H1 (cell line): Measurements from ENCODE around the gene RSU1. TPM values are rescaled to one million over a fixed set of nuclear protein-coding genes. Genes with fewer than 3 reads are reported as not detected.

ENCODE experiments used
- CTCF ChIA-PET: fragments of 300-600 bp; sonication (Branson Sonifier 250); formaldehyde crosslinking; loops from one replicate; lab custom pipeline; 2021; ENCODE audit not compliant: partially characterized antibody; lab: Charles Lee
- POLR2A ChIA-PET: fragments of 300-600 bp; sonication (Branson Sonifier 250); formaldehyde crosslinking; loops from one replicate; lab custom pipeline; 2021; ENCODE audit warnings: inconsistent platforms; ENCODE audit not compliant: partially characterized antibody; lab: Charles Lee
- DNase-seq, 2 experiments: peaks; one replicate each; pipeline versions ENCODE4 v3.0.0 to v3.0.0-alpha.2; 2010 to 2022; ENCODE audit warnings: low spot score in 2 of 2, low read depth in 1 of 2, mixed read lengths in 1 of 2
- FAIRE-seq: peaks from 2 replicates; lab custom pipeline; 2011; peaks lifted over from hg19 to GRCh38; lab: Jason Lieb, UNC
- H2AFZ ChIP-seq: 2 replicates; pipeline ENCODE4 v1.8.1; 2012; ENCODE audit warnings: low read length, inconsistent platforms
- H2AK5ac ChIP-seq: 2 replicates; pipeline ENCODE4 v1.6.1; 2013; ENCODE audit warnings: low read depth, low read length
- H2BK120ac ChIP-seq: replicated peaks from 2 replicates; pipeline ENCODE3; 2013; ENCODE audit warnings: low read depth, low read length, inconsistent platforms
- H2BK12ac ChIP-seq: 2 replicates; pipeline ENCODE4 v1.6.1; 2013; ENCODE audit warnings: low read depth, low read length
- H2BK15ac ChIP-seq: 2 replicates; pipeline ENCODE4 v1.6.1; 2013; ENCODE audit warnings: low read length
- H2BK20ac ChIP-seq: 2 replicates; pipeline ENCODE4 v1.6.1; 2013; ENCODE audit warnings: low read length
- H2BK5ac ChIP-seq: 2 replicates; pipeline ENCODE4 v1.6.1; 2013; ENCODE audit warnings: low read depth, low read length
- H3K14ac ChIP-seq: 2 replicates; pipeline ENCODE4 v1.6.1; 2013; ENCODE audit warnings: inconsistent platforms; ENCODE audit not compliant: insufficient read length
- H3K18ac ChIP-seq: 2 replicates; pipeline ENCODE4 v1.6.1; 2013; ENCODE audit warnings: low read length; ENCODE audit errors: extremely low read depth
- H3K23ac ChIP-seq: 2 replicates; pipeline ENCODE4 v1.6.1; 2013; ENCODE audit warnings: inconsistent platforms; ENCODE audit not compliant: insufficient read length
- H3K23me2 ChIP-seq: 2 replicates; pipeline ENCODE4 v1.6.1; 2013; ENCODE audit warnings: low read depth, low read length
- H3K27ac ChIP-seq: 2 replicates; pipeline ENCODE4 v1.6.1; 2011; ENCODE audit warnings: low read depth, low read length, inconsistent platforms
- H3K27me3 ChIP-seq, 4 experiments: replicated peaks in 1 of 4; 1 replicate in 1 of 4; 2 replicates in 3 of 4; pipeline versions ENCODE4 v1.6.1 to v1.8.1; 2011 to 2013; ENCODE audit warnings: low read length in 3 of 4, mild to moderate bottlenecking in 3 of 4, inconsistent platforms in 2 of 4, mixed read lengths in 2 of 4, moderate library complexity in 1 of 4; ENCODE audit not compliant: control insufficient read depth in 3 of 4, insufficient read depth in 3 of 4; ENCODE audit errors: extremely low read depth in 1 of 4
- H3K36me3 ChIP-seq, 4 experiments: 2 replicates each; pipeline versions ENCODE4 v1.6.1 to v1.8.1; 2011 to 2013; ENCODE audit warnings: mild to moderate bottlenecking in 4 of 4, low read length in 3 of 4, moderate library complexity in 2 of 4, control low read depth in 1 of 4, inconsistent platforms in 1 of 4; ENCODE audit not compliant: insufficient read depth in 4 of 4, control insufficient read depth in 2 of 4
- H3K4ac ChIP-seq: replicated peaks from 2 replicates; pipeline ENCODE3; 2013; ENCODE audit warnings: low read length, low read depth, mixed read lengths, inconsistent platforms; ENCODE audit not compliant: insufficient read length
- H3K4me1 ChIP-seq, 4 experiments: replicated peaks in 1 of 4; 1 replicate in 1 of 4; 2 replicates in 3 of 4; pipeline versions ENCODE4 v1.6.1 to v1.8.1; 2011 to 2013; ENCODE audit warnings: low read length in 3 of 4, inconsistent platforms in 2 of 4, mixed read lengths in 1 of 4; ENCODE audit not compliant: insufficient read depth in 4 of 4, control insufficient read depth in 3 of 4
- H3K4me2 ChIP-seq, 2 experiments: 2 replicates each; pipeline versions ENCODE4 v1.6.1 to v1.8.1; 2011 to 2013; ENCODE audit warnings: low read depth in 2 of 2, low read length in 2 of 2, control low read depth in 1 of 2, inconsistent platforms in 1 of 2, mild to moderate bottlenecking in 1 of 2; ENCODE audit not compliant: insufficient read depth in 1 of 2
- H3K4me3 ChIP-seq, 4 experiments: fragments of 200-600, 300-600 bp in 1 of 4; sonication (generic), shearing (Covaris generic), sonication (Bioruptor Twin) in 1 of 4; 2 replicates each; pipeline versions ENCODE4 v1.5.1 to v1.8.1; 2011 to 2016; ENCODE audit warnings: low read length in 4 of 4, low read depth in 3 of 4, control low read depth in 2 of 4, inconsistent platforms in 2 of 4, mild to moderate bottlenecking in 2 of 4, mixed read lengths in 1 of 4, moderate library complexity in 1 of 4; ENCODE audit not compliant: insufficient read depth in 2 of 4; ENCODE audit errors: extremely low read depth in 1 of 4
- H3K56ac ChIP-seq: replicated peaks from 2 replicates; pipeline ENCODE3; 2013; ENCODE audit warnings: low read depth, mild to moderate bottlenecking, mixed read lengths, low read length, inconsistent platforms; ENCODE audit not compliant: insufficient read length
- H3K79me1 ChIP-seq: 2 replicates; pipeline ENCODE4 v1.6.1; 2013; ENCODE audit warnings: low read depth, low read length, control low read depth
- H3K79me2 ChIP-seq, 2 experiments: 2 replicates each; pipeline versions ENCODE4 v1.6.1 to v1.8.1; 2012 to 2013; ENCODE audit warnings: low read length in 2 of 2, mild to moderate bottlenecking in 2 of 2, inconsistent platforms in 1 of 2; ENCODE audit not compliant: insufficient read depth in 2 of 2, control insufficient read depth in 1 of 2
- H3K9ac ChIP-seq, 4 experiments: replicated peaks in 1 of 4; 1 replicate in 1 of 4; 2 replicates in 3 of 4; pipeline versions ENCODE4 v1.6.1 to v1.8.1; 2011 to 2013; ENCODE audit warnings: low read depth in 3 of 4, low read length in 3 of 4, control low read depth in 2 of 4, mild to moderate bottlenecking in 2 of 4, moderate library complexity in 2 of 4, inconsistent platforms in 1 of 4; ENCODE audit errors: extremely low read depth in 1 of 4
- H3K9me3 ChIP-seq, 2 experiments: 2 replicates each; pipeline versions ENCODE4 v1.6.1 to v1.8.1; 2012 to 2013; ENCODE audit warnings: mild to moderate bottlenecking in 2 of 2, moderate library complexity in 2 of 2, control low read depth in 1 of 2, inconsistent platforms in 1 of 2, low read depth in 1 of 2, low read length in 1 of 2, mixed read lengths in 1 of 2; ENCODE audit not compliant: insufficient read depth in 2 of 2
- H4K20me1 ChIP-seq, 2 experiments: replicated peaks in 1 of 2; 2 replicates each; pipeline versions ENCODE3 to v1.8.1; 2011 to 2013; ENCODE audit warnings: inconsistent platforms in 2 of 2, low read length in 2 of 2, mild to moderate bottlenecking in 1 of 2; ENCODE audit not compliant: insufficient read depth in 2 of 2, control insufficient read depth in 1 of 2
- H4K5ac ChIP-seq: 2 replicates; pipeline ENCODE4 v1.6.1; 2013; ENCODE audit warnings: low read length, low read depth, mixed read lengths, inconsistent platforms; ENCODE audit not compliant: insufficient read length
- H4K8ac ChIP-seq: 2 replicates; pipeline ENCODE4 v1.8.0; 2013; ENCODE audit warnings: mild to moderate bottlenecking, moderate library complexity, low read length, inconsistent platforms; ENCODE audit not compliant: insufficient read depth; ENCODE audit errors: extremely low read depth
- H4K91ac ChIP-seq: replicated peaks from 2 replicates; pipeline ENCODE3; 2013; ENCODE audit warnings: low read length, mixed read lengths, inconsistent platforms; ENCODE audit not compliant: insufficient read length
- ASH2L ChIP-seq: fragments of 200-600, 300-600 bp; sonication (generic); IDR thresholded peaks from one replicate; pipeline ENCODE4 v1.7.1; 2017; ENCODE audit warnings: low read length
- PHF8 ChIP-seq: fragments of 200-600 bp; sonication (generic); conservative IDR thresholded peaks from 2 replicates; pipeline ENCODE4 v1.7.1; 2012; ENCODE audit warnings: low read depth, mild to moderate bottlenecking, inconsistent platforms, low read length, moderate library complexity
- RNF2 ChIP-seq: fragments of 200-900, 300-1000 bp; sonication (generic); IDR thresholded peaks from 2 replicates; pipeline ENCODE4 v1.7.1; 2016; ENCODE audit warnings: borderline replicate concordance, low read depth, mild to moderate bottlenecking, antibody characterized with exemption, low read length; ENCODE audit not compliant: poor library complexity, severe bottlenecking; ENCODE audit errors: missing control alignments
- whole genome bisulfite sequencing, 2 experiments: shearing (Covaris generic) in 1 of 2; methylation state at CpG; one replicate each; pipeline versions ENCODE4 v1.1.6 to v1.1.7; 2013 to 2015; ENCODE audit warnings: low lambda C conversion rate in 2 of 2, mixed read lengths in 2 of 2, inconsistent platforms in 1 of 2, low coverage in 1 of 2, missing lambda C conversion rate in 1 of 2; ENCODE audit not compliant: insufficient replicate concordance in 2 of 2, insufficient coverage in 1 of 2, insufficient read length in 1 of 2; ENCODE audit errors: extremely low coverage in 1 of 2, missing lambda C conversion rate in 1 of 2; 5-methylcytosine and 5-hydroxymethylcytosine counted together
- polyA plus RNA-seq, 7 experiments: library from polyadenylated mRNA; depleted of rRNA in 3 of 7; stranded (reverse) in 5 of 7; unstranded in 2 of 7; fragments of >200 nt in 5 of 7; fragments of 200-250 nt in 2 of 7; gene quantifications; 1 replicate in 5 of 7; 2 replicates in 1 of 7; 4 replicates in 1 of 7; pipeline versions ENCODE4 v1.2.1 to v1.2.3, GENCODE V29; 2011 to 2013; ENCODE audit warnings: missing spikeins in 2 of 7, mixed read lengths in 2 of 7
- total RNA-seq: library from RNA; stranded (reverse); fragmentation: NEBNext Ultra II Directional; extraction: Animal tissue kit (Norgen Biotek cat#: 25700); gene quantifications from 2 replicates; pipeline ENCODE4 v1.2.1, GENCODE V29; 2021

The RSU1 gene
- total and polyA plus RNA-seq, 2 of the 8 experiments (the other 6 are each of a cell fraction or from before 2014, with no cell fraction given) = 50.0 to 68.2 TPM

- H2AK5ac ChIP-seq = no peak overlapping the region
- no peaks in the 10 kb centered on the region for H3K79me2 ChIP-seq
- H3K56ac ChIP-seq = no peak overlapping the region
- H2BK15ac ChIP-seq = no peak overlapping the region
- no peak overlapping the region for H3K4me2 ChIP-seq
- H4K20me1 ChIP-seq = no peaks in the 10 kb centered on the region
- TF ChIP-seq RNF2 (no peak), ASH2L (no peak), PHF8 (no peak)
- TF ChIP-seq, all 59 proteins: peak for 0
- Histone ChIP-seq H4K91ac (no peak overlapping the region), H2BK5ac (no peak overlapping the region), H3K23me2 (no peaks in the 10 kb centered on the region), H3K4me3 (no peak overlapping the region), H3K4me1 (no peaks in the 10 kb centered on the region), H3K23ac (no peak overlapping the region), H3K27me3 (no peaks in the 10 kb centered on the region), H3K9ac (no peak overlapping the region), H4K8ac (no peak overlapping the region), H3K36me3 (no peaks in the 10 kb centered on the region), H2BK12ac (no peak overlapping the region), H4K5ac (no peak overlapping the region), H3K27ac (no peak overlapping the region), H3K4ac (no peak overlapping the region), H3K18ac (no peak overlapping the region), H3K79me1 (no peaks in the 10 kb centered on the region), H3K9me3 (no peaks in the 10 kb centered on the region), H2BK20ac (no peak overlapping the region), H3K14ac (no peak overlapping the region), H2AFZ (no peak overlapping the region), H2BK120ac (no peak overlapping the region)
- FAIRE-seq = no peak
- POLR2A ChIA-PET = no interaction called here
- WGBS, 2 experiments = 93% methylated on average over 6 of the region's 6 CpGs; no CpG with 5 or more reads in 1 of the 2 experiments
- CTCF ChIA-PET = no interaction called here
- DNase-seq = no peak
These were observed 131.7 kb downstream of the RSU1 start for GRCh38 chr10:16685551-16685950.
